Liver (tissue), 3 donors: Measurements from ENCODE around the gene WDR1.

Source experiments
- CTCF ChIP-seq: fragments of 150-350 bp; IDR thresholded peaks from 2 replicates; pipeline ENCODE4 v1.5.1; 2017; ENCODE audit warnings: improper control_type of control experiment, low read depth, low read length; ENCODE audit not compliant: missing input control
- GABPA ChIP-seq, 2 donors: IDR thresholded peaks in 1 of 2; conservative IDR thresholded peaks in 1 of 2; 2 replicates each; pipeline ENCODE4 v1.6.1; 2016; ENCODE audit warnings: antibody characterized with exemption in 2 of 2, mild to moderate bottlenecking in 1 of 2, moderate library complexity in 1 of 2
- RAD21 ChIP-seq, 2 donors: IDR thresholded peaks; 2 replicates each; pipeline ENCODE4 v1.6.1; 2016; ENCODE audit warnings: antibody characterized with exemption in 2 of 2, mild to moderate bottlenecking in 2 of 2
- REST ChIP-seq: IDR thresholded peaks from 2 replicates; pipeline ENCODE4 v1.6.1; 2016; ENCODE audit warnings: antibody characterized with exemption, mild to moderate bottlenecking
- SP1 ChIP-seq: IDR thresholded peaks from 2 replicates; pipeline ENCODE4 v1.6.1; 2018; ENCODE audit warnings: antibody characterized with exemption, mild to moderate bottlenecking
- TAF1 ChIP-seq: conservative IDR thresholded peaks from 2 replicates; pipeline ENCODE4 v1.6.1; 2016; ENCODE audit warnings: antibody characterized with exemption, mild to moderate bottlenecking
- YY1 ChIP-seq: IDR thresholded peaks from 2 replicates; pipeline ENCODE4 v1.6.1; 2016; ENCODE audit warnings: antibody characterized with exemption, mild to moderate bottlenecking
- donor health status: healthy.
- donor health status: healthy.

- TF ChIP-seq CTCF, result no peak
- TF ChIP-seq REST, result no peak
- TF ChIP-seq TAF1, result no peak
- TF ChIP-seq SP1, result no peak
- no peak for TF ChIP-seq YY1
- TF ChIP-seq GABPA (IDR thresholded peaks at IDR 0.05 in 1 of 2, conservative IDR thresholded peaks at IDR 0.05 in 1 of 2), result no peak
- TF ChIP-seq RAD21 (IDR thresholded peaks at IDR 0.05), result no peak
Observed at GRCh38 chr4:10034612-10035104, 81.9 kb downstream of the WDR1 start.
